ENCODE results near the gene SULT2A1. TPM values are rescaled to one million over a fixed set of nuclear protein-coding genes. Genes with fewer than 3 reads are reported as not detected.
"Not testable (repeated sequence)": the region's sequence is repeated elsewhere in the genome, so short reads cannot be mapped to it uniquely, and the experiment has no call there.

SULT2A1 gene, protein sequence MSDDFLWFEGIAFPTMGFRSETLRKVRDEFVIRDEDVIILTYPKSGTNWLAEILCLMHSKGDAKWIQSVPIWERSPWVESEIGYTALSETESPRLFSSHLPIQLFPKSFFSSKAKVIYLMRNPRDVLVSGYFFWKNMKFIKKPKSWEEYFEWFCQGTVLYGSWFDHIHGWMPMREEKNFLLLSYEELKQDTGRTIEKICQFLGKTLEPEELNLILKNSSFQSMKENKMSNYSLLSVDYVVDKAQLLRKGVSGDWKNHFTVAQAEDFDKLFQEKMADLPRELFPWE
- not detected for total RNA-seq

DNA sequence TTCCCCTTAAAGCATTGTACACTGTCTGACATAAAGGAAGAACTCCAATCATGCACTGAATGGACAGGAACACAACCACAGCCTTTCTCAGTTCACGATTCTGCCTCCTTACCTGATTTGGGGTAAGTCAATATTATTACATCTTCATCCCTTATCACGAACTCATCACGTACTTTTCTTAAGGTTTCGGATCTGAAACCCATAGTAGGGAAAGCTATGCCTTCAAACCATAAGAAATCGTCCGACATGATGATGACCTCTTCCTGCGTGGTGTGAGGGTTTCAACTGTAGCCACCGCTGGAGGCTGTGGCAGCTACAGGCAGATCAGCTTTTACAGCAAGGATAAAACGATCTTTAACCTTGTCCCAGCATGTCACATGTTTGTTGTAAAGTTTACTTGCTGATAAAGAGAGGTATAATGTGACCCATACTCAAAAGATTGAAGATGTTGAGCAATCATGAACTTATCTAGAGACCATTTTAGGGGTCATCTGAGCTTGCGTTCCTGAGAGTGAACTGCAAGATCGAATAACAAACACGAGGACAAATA lies at the start of gene SULT2A1:
SULT2A1 (minus strand) TSS at position 306 of the 550 bp plus-strand sequence; CDS start at position 248, 58 bp downstream.
- Histone ChIP-seq H3K27ac (no peak within 1 kb of the TSS), H3K27me3 (peaks cover 0 to 6% of the 10 kb centered on the region in 2 donors), H3K36me3 (no peaks in the 10 kb centered on the region), H3K4me3 (no peak within 1 kb of the TSS), H3K4me1 (no peaks in the 10 kb centered on the region), H3K9me3 (no peaks in the 10 kb centered on the region)
- intact Hi-C loops (cut with DNase I; ENCODE audit: low total_unique reads) = no loop called here
- no peak for DNase-seq (ENCODE audit: low spot score in 2 of 2)
- TF ChIP-seq, protein P1, sequence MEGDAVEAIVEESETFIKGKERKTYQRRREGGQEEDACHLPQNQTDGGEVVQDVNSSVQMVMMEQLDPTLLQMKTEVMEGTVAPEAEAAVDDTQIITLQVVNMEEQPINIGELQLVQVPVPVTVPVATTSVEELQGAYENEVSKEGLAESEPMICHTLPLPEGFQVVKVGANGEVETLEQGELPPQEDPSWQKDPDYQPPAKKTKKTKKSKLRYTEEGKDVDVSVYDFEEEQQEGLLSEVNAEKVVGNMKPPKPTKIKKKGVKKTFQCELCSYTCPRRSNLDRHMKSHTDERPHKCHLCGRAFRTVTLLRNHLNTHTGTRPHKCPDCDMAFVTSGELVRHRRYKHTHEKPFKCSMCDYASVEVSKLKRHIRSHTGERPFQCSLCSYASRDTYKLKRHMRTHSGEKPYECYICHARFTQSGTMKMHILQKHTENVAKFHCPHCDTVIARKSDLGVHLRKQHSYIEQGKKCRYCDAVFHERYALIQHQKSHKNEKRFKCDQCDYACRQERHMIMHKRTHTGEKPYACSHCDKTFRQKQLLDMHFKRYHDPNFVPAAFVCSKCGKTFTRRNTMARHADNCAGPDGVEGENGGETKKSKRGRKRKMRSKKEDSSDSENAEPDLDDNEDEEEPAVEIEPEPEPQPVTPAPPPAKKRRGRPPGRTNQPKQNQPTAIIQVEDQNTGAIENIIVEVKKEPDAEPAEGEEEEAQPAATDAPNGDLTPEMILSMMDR (IDR thresholded peaks at IDR 0.05) = no peak

DNA sequence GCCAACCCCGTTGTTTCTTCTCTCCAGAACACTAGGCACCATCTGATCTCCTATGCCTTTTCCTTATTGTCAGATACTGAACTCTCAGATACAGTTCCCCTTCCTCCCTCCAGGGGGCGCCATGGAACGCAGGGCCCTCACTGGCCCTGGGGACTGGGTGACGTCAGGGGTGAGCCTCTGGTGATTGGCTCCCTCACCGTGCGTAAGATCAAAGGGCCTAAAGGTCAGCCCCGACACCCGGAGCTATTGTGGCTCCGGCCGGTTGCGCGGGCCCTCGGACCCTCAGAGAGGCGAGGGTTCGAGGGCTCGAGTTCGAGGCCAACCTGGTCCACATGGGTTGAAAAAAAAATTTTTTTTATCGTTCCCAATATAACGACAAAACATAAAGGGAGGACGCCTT lies 42.5 kb upstream of the SULT2A1 start:
- H3K27ac ChIP-seq; intact Hi-C loops (cut with DNase I; ENCODE audit: low total_unique reads); H3K27me3 ChIP-seq; DNase-seq (ENCODE audit: low spot score in 2 of 2); H3K4me1 ChIP-seq; H3K36me3 ChIP-seq; H3K4me3 ChIP-seq; H3K9me3 ChIP-seq: not testable (repeated sequence)

DNA sequence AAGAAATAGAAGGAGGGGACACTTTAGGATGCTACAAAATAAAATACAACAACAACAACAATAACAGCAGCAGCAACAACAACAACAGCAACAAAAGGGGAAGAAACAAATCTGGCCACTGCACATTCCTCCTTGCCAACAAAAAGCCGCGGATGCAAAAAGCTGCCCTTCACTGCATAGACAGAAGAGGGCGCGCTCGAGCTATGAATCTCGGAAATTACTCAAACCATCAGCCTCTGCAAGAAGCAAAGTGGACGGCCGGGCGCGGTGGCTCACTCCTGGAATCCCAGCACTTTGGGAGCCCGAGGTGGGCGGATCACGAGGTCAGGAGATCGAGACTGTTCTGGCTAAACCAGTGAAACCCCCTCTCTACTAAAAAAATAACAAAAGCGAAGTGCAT lies 34.0 kb upstream of the SULT2A1 start:
- H3K4me3 ChIP-seq; DNase-seq (ENCODE audit: low spot score in 2 of 2); H3K36me3 ChIP-seq; H3K27me3 ChIP-seq; H3K9me3 ChIP-seq; intact Hi-C loops (cut with DNase I; ENCODE audit: low total_unique reads); H3K27ac ChIP-seq; H3K4me1 ChIP-seq: not testable (repeated sequence)
- TF ChIP-seq, protein P1 (IDR thresholded peaks at IDR 0.05) = peak in 2 of 3 donors; percentile 19 to 26

DNA sequence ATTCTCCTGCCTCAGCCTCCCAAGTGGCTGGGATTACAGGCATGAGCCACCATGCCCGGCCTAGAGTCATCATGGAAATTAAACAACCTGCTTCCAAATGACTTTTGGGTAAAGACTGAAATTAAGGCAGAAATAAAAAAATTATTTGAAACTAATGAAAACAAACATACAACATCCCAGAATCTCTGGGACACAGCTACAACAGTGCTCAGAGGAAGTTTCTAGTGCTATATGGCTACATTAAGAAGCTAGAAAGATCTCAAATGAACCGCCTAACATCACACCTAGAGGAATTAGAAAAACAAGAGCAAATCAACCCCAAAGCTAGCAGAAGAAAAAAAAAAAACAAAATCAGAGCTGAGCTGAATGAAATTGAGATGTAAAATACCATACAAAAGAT lies 24.1 kb upstream of the SULT2A1 start:
- intact Hi-C loops (cut with DNase I; ENCODE audit: low total_unique reads); H3K27ac ChIP-seq: not testable (repeated sequence)

DNA sequence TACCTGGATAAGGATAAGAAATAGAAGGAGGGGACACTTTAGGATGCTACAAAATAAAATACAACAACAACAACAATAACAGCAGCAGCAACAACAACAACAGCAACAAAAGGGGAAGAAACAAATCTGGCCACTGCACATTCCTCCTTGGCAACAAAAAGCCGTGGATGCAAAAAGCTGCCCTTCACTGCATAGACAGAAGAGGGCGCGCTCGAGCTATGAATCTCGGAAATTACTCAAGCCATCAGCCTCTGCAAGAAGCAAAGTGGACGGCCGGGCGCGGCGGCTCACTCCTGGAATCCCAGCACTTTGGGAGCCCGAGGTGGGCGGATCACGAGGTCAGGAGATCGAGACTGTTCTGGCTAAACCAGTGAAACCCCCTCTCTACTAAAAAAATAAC lies 23.2 kb upstream of the SULT2A1 start:
- H3K9me3 ChIP-seq; H3K4me3 ChIP-seq; intact Hi-C loops (cut with DNase I; ENCODE audit: low total_unique reads); H3K27me3 ChIP-seq; H3K4me1 ChIP-seq; H3K27ac ChIP-seq; H3K36me3 ChIP-seq: not testable (repeated sequence)
- DNase-seq (ENCODE audit: low spot score in 2 of 2) = peak; percentile 82 to 84

More for the DNA sequence above, 24.1 kb upstream of the SULT2A1 start:
- not testable (repeated sequence) for H3K27me3 ChIP-seq; DNase-seq (ENCODE audit: low spot score in 2 of 2); H3K36me3 ChIP-seq; H3K4me1 ChIP-seq; H3K4me3 ChIP-seq; H3K9me3 ChIP-seq

DNA sequence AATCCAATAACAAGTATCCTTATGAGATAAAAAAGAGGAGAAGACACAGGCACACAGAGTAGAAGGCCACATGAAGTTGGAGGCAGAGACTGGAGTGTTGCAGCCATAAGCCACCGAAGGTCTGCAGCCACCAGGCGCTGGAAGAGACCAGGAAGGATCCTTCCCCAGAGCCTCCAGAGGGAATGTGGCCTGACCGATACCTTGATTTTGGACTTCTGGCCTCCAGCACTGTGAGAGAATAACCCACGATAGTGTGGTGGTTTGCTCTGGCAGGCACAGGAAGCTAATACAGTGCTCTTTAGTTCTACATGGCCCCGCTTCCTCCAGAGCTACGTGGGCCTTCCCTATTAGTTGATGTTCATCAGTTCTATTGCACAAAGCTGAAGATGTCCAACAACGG lies 15.3 kb upstream of the SULT2A1 start:
- H3K27ac ChIP-seq = no peak overlapping the region
- DNase-seq (ENCODE audit: low spot score in 2 of 2) = no peak
- H3K4me1 ChIP-seq = no peaks in the 10 kb centered on the region
- no peaks in the 10 kb centered on the region for H3K36me3 ChIP-seq
- peaks cover 0 to 6% of the 10 kb centered on the region in 2 donors for H3K27me3 ChIP-seq
- no peak for TF ChIP-seq POLR2AphosphoS5 (IDR thresholded peaks at IDR 0.05)
- TF ChIP-seq, protein P1 (IDR thresholded peaks at IDR 0.05) = no peak
- TF ChIP-seq POLR2A (IDR thresholded peaks at IDR 0.05) = no peak
- H3K9me3 ChIP-seq = no peaks in the 10 kb centered on the region
- H3K4me3 ChIP-seq = no peak overlapping the region
- intact Hi-C loops (cut with DNase I; ENCODE audit: low total_unique reads) = no loop called here

DNA sequence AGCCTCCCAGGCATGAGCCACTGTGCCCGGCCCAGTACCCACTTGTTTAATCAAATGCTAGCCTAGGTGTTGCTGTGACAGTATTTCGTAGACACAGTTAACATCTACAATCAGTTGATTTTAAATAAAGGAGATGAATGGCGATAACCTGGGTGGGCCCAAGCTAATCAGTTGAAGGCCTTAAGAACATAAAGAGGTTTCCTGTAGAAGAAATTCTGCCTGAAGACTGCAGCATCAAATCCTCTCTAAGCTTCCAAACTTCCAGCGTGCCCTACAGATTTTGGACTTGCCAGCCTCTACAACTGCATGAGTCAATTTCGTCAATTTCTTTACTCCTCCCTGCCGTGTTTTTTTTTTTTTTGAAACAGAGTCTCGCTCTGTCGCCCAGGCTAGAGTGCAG lies 13.2 kb upstream of the SULT2A1 start:
- intact Hi-C loops (cut with DNase I; ENCODE audit: low total_unique reads) = no loop called here
- no peak for DNase-seq (ENCODE audit: low spot score in 2 of 2)
- Histone ChIP-seq H3K36me3 (no peaks in the 10 kb centered on the region), H3K9me3 (peaks cover 5 to 6% of the 10 kb centered on the region in 2 donors), H3K27me3 (peaks cover 0 to 6% of the 10 kb centered on the region in 2 donors), H3K4me3 (no peak overlapping the region), H3K27ac (no peak overlapping the region), H3K4me1 (no peaks in the 10 kb centered on the region)
- TF ChIP-seq POLR2A (IDR thresholded peaks at IDR 0.05) = no peak
- TF ChIP-seq POLR2AphosphoS5 (IDR thresholded peaks at IDR 0.05) = no peak
- TF ChIP-seq, protein P1 (IDR thresholded peaks at IDR 0.05) = no peak

Measured in breast epithelium (tissue), 4 donors.